Peyer's patch (tissue), 4 donors: ENCODE data around the gene GIMAP5. TPM values are rescaled to one million over a fixed set of nuclear protein-coding genes. Genes with fewer than 3 reads are reported as not detected.

Source experiments
- DNase-seq, 3 donors: peaks; one replicate each; pipeline ENCODE4 v3.0.0-alpha.2; 2017 to 2019
- H3K27ac ChIP-seq, 4 donors: fragments of 200-600 bp; sonication (generic); one replicate each; pipeline ENCODE4 v1.5.1; 2016 to 2019
- H3K27me3 ChIP-seq, 2 donors: fragments of 200-600 bp; sonication (generic); one replicate each; pipeline ENCODE4 v1.5.1; 2019
- H3K36me3 ChIP-seq, 3 donors: fragments of 200-600 bp; sonication (generic); one replicate each; pipeline ENCODE4 v1.5.1; 2016 to 2019
- H3K4me1 ChIP-seq, 4 donors: fragments of 200-600 bp; sonication (generic); one replicate each; pipeline ENCODE4 v1.5.1; 2016 to 2019
- H3K4me3 ChIP-seq, 4 donors: fragments of 200-600 bp; sonication (generic); 1 replicate in 3 of 4; 2 replicates in 1 of 4; pipeline ENCODE4 v1.5.1; 2016 to 2019; ENCODE audit warnings: mild to moderate bottlenecking in 1 of 4
- H3K9me3 ChIP-seq, 4 donors: fragments of 200-600 bp; sonication (generic); one replicate each; pipeline ENCODE4 v1.5.1; 2016 to 2019; ENCODE audit warnings: mild to moderate bottlenecking in 1 of 4
- CTCF ChIP-seq, 6 experiments: fragments of 450-650 bp in 4 of 6; fragments of 200-600 bp in 2 of 6; sonication (generic) in 1 of 6; IDR thresholded peaks; one replicate each; pipeline ENCODE4 v1.5.1; 2017 to 2019; ENCODE audit warnings: antibody characterized with exemption in 6 of 6, mild to moderate bottlenecking in 3 of 6, moderate library complexity in 1 of 6
- POLR2A ChIP-seq, 2 donors: fragments of 450-650 bp; IDR thresholded peaks; one replicate each; pipeline ENCODE4 v1.5.1; 2017; ENCODE audit warnings: antibody characterized with exemption in 2 of 2, mild to moderate bottlenecking in 2 of 2, moderate library complexity in 2 of 2
- total RNA-seq, 4 donors: library from RNA; depleted of rRNA; stranded (reverse); fragments of >200 nt; gene quantifications; one replicate each; pipeline ENCODE4 v1.1.0, GENCODE V29; 2016

Gene GIMAP5
- 10 to 100 TPM; 11.9 to 47.0 (median 24.4) TPM for total RNA-seq

- Histone ChIP-seq H3K36me3 (peaks cover 0 to 13% (median 0%) of the 10 kb centered on the region in 3 donors), H3K27me3 (no peaks in the 10 kb centered on the region), H3K4me3 (peak within 1 kb of the TSS; percentile 41 to 61 (median 52)), H3K9me3 (no peaks in the 10 kb centered on the region), H3K4me1 (peaks cover 0 to under 1% (median 0%) of the 10 kb centered on the region in 4 donors), H3K27ac (peak within 1 kb of the TSS; percentile 68 to 86 (median 71))
- no peak for TF ChIP-seq CTCF (IDR thresholded peaks at IDR 0.05)
- peak; percentile 24 to 29 for TF ChIP-seq POLR2A (IDR thresholded peaks at IDR 0.05)
- peak in 2 of 3 donors; percentile 51 to 68 for DNase-seq
Observed at GRCh38 chr7:150737265-150738055, at the start of gene GIMAP5. Gene GIMAP5, plus strand, starts transcription at chr7:150737418. Its CDS starts 3,467 bp downstream, at chr7:150740885.

- TF ChIP-seq POLR2A (IDR thresholded peaks at IDR 0.05) (no peak), CTCF (IDR thresholded peaks at IDR 0.05) (no peak)
- Histone ChIP-seq H3K9me3 (no peaks in the 10 kb centered on the region), H3K4me1 (peaks cover 0 to 6% (median 3%) of the 10 kb centered on the region in 4 donors), H3K4me3 (no peak overlapping the region), H3K36me3 (peaks cover 0 to 25% (median 0%) of the 10 kb centered on the region in 3 donors), H3K27me3 (no peaks in the 10 kb centered on the region), H3K27ac (peak overlapping the region in 1 of 4 donors; percentile 4)
- no peak for DNase-seq
Observed at GRCh38 chr7:150688630-150689029, 48.6 kb upstream of the GIMAP5 start.

GRCh38 chr7:150695654-150696053 lies 41.6 kb upstream of the GIMAP5 start:
- Histone ChIP-seq H3K27me3 (no peaks in the 10 kb centered on the region), H3K4me3 (no peak overlapping the region), H3K27ac (no peak overlapping the region), H3K4me1 (no peaks in the 10 kb centered on the region), H3K9me3 (peaks cover 0 to 4% (median under 1%) of the 10 kb centered on the region in 4 donors), H3K36me3 (peaks cover 0 to 6% (median 0%) of the 10 kb centered on the region in 3 donors)
- no peak for TF ChIP-seq POLR2A (IDR thresholded peaks at IDR 0.05)
- DNase-seq = no peak

- Histone ChIP-seq H3K4me3 (no peak overlapping the region), H3K27me3 (no peaks in the 10 kb centered on the region), H3K4me1 (no peaks in the 10 kb centered on the region), H3K27ac (no peak overlapping the region), H3K9me3 (peaks cover 0 to 21% (median 4%) of the 10 kb centered on the region in 4 donors), H3K36me3 (no peaks in the 10 kb centered on the region)
- TF ChIP-seq CTCF (IDR thresholded peaks at IDR 0.05) = no peak
- no peak for TF ChIP-seq POLR2A (IDR thresholded peaks at IDR 0.05)
- no peak for DNase-seq
Observed at GRCh38 chr7:150703209-150703608, 34.0 kb upstream of the GIMAP5 start.

GRCh38 chr7:150715293-150715692 lies 21.9 kb upstream of the GIMAP5 start:
- H3K4me3 ChIP-seq = no peak overlapping the region
- peaks cover 0 to 9% (median 0%) of the 10 kb centered on the region in 3 donors for H3K36me3 ChIP-seq
- no peaks in the 10 kb centered on the region for H3K4me1 ChIP-seq
- no peaks in the 10 kb centered on the region for H3K9me3 ChIP-seq
- DNase-seq = no peak
- H3K27ac ChIP-seq = peak overlapping the region; percentile 46 to 80 (median 72)
- H3K27me3 ChIP-seq = no peaks in the 10 kb centered on the region
- TF ChIP-seq CTCF (IDR thresholded peaks at IDR 0.05) = no peak
- no peak for TF ChIP-seq POLR2A (IDR thresholded peaks at IDR 0.05)

- H3K4me1 ChIP-seq = no peaks in the 10 kb centered on the region
- no peak for DNase-seq
- H3K27ac ChIP-seq = peak overlapping the region; percentile 46 to 80 (median 72)
- peaks cover 0 to 13% (median 0%) of the 10 kb centered on the region in 3 donors for H3K36me3 ChIP-seq
- peak overlapping the region in 3 of 4 donors; percentile 41 to 51 (median 50) for H3K4me3 ChIP-seq
- no peaks in the 10 kb centered on the region for H3K9me3 ChIP-seq
- TF ChIP-seq POLR2A (IDR thresholded peaks at IDR 0.05) (no peak), CTCF (IDR thresholded peaks at IDR 0.05) (no peak)
- no peaks in the 10 kb centered on the region for H3K27me3 ChIP-seq
Observed at GRCh38 chr7:150715738-150716137, 21.5 kb upstream of the GIMAP5 start.
